MG63 (cell line): ENCODE results near the gene TXNRD2. TPM values are rescaled to one million over a fixed set of nuclear protein-coding genes. Genes with fewer than 3 reads are reported as not detected.
"Not testable (repeated sequence)": the region's sequence is repeated elsewhere in the genome, so short reads cannot be mapped to it uniquely, and the experiment has no call there.

Source experiments
- DNase-seq: peaks from one replicate; pipeline ENCODE4 v3.0.0-alpha.2; 2020
- H3K27me3 ChIP-seq: fragments of 250-450 bp; sonication (Bioruptor Pico); 2 replicates; pipeline ENCODE4 v1.5.1; 2020; ENCODE audit warnings: mild to moderate bottlenecking, moderate library complexity
- H3K36me3 ChIP-seq: fragments of 250-450 bp; sonication (Bioruptor Pico); 2 replicates; pipeline ENCODE4 v1.5.1; 2020; ENCODE audit warnings: mild to moderate bottlenecking, moderate library complexity
- H3K4me3 ChIP-seq: fragments of 250-450 bp; sonication (Bioruptor Pico); 2 replicates; pipeline ENCODE4 v1.5.1; 2020; ENCODE audit warnings: mild to moderate bottlenecking, moderate library complexity
- H3K9me3 ChIP-seq: fragments of 250-450 bp; sonication (Bioruptor Pico); 2 replicates; pipeline ENCODE4 v1.5.1; 2020; ENCODE audit warnings: mild to moderate bottlenecking, moderate library complexity
- total RNA-seq: library from RNA; depleted of rRNA; stranded (reverse); fragments of >200 nt; shearing (Covaris generic); gene quantifications from 2 replicates; pipeline ENCODE4 v1.2.3, GENCODE V29; 2014; ENCODE audit warnings: low replicate concordance

Gene TXNRD2
- total RNA-seq, 1 experiment from 2014 or later = 61.8 TPM

GRCh38 chr22:19844377-19845053 is 97.1 kb downstream of the TXNRD2 start:
- Histone ChIP-seq H3K27me3 (no peaks in the 10 kb centered on the region), H3K9me3 (no peaks in the 10 kb centered on the region), H3K36me3 (peaks cover 9% of the 10 kb centered on the region), H3K4me3 (no peak overlapping the region)
- DNase-seq = peak; percentile 96

GRCh38 chr22:19843857-19844376 is 97.7 kb downstream of the TXNRD2 start:
- DNase-seq = no peak
- H3K36me3 ChIP-seq = peaks cover 7% of the 10 kb centered on the region
- H3K27me3 ChIP-seq = no peaks in the 10 kb centered on the region
- no peaks in the 10 kb centered on the region for H3K9me3 ChIP-seq
- H3K4me3 ChIP-seq = no peak overlapping the region

- DNase-seq = no peak
- Histone ChIP-seq H3K9me3 (no peaks in the 10 kb centered on the region), H3K36me3 (peaks cover 7% of the 10 kb centered on the region)
Observed at GRCh38 chr22:19843107-19843856, 98.3 kb downstream of the TXNRD2 start.

GRCh38 chr22:19842393-19843106 is 99.1 kb downstream of the TXNRD2 start:
- no peak for DNase-seq
- Histone ChIP-seq H3K36me3 (peaks cover 7% of the 10 kb centered on the region), H3K9me3 (no peaks in the 10 kb centered on the region), H3K4me3 (no peak overlapping the region), H3K27me3 (no peaks in the 10 kb centered on the region)

More at GRCh38 chr22:19843107-19843856, 98.3 kb downstream of the TXNRD2 start:
- H3K27me3 ChIP-seq = no peaks in the 10 kb centered on the region
- H3K4me3 ChIP-seq = no peak overlapping the region

- Histone ChIP-seq H3K4me3 (no peak overlapping the region), H3K9me3 (no peaks in the 10 kb centered on the region), H3K36me3 (peaks cover under 1% of the 10 kb centered on the region), H3K27me3 (no peaks in the 10 kb centered on the region)
- DNase-seq = no peak
Observed at GRCh38 chr22:19841641-19842392, 99.8 kb downstream of the TXNRD2 start.

- no peaks in the 10 kb centered on the region for H3K27me3 ChIP-seq
- no peaks in the 10 kb centered on the region for H3K9me3 ChIP-seq
- DNase-seq = no peak
- H3K4me3 ChIP-seq = no peak overlapping the region
- H3K36me3 ChIP-seq = no peaks in the 10 kb centered on the region; the same call in 1 of the 2 replicates
Observed at GRCh38 chr22:19840955-19841640, 100.5 kb downstream of the TXNRD2 start.

- H3K36me3 ChIP-seq = no peaks in the 10 kb centered on the region; the same call in 1 of the 2 replicates
- H3K27me3 ChIP-seq = no peaks in the 10 kb centered on the region
- no peak overlapping the region for H3K4me3 ChIP-seq
- H3K9me3 ChIP-seq = no peaks in the 10 kb centered on the region
- no peak for DNase-seq
Observed at GRCh38 chr22:19840059-19840458, 101.6 kb downstream of the TXNRD2 start.

GRCh38 chr22:19837915-19838314 is 103.7 kb downstream of the TXNRD2 start:
- Histone ChIP-seq H3K27me3 (no peaks in the 10 kb centered on the region), H3K36me3 (peaks cover 6% of the 10 kb centered on the region; the same call in 1 of the 2 replicates), H3K4me3 (no peak overlapping the region), H3K9me3 (no peaks in the 10 kb centered on the region)
- DNase-seq = no peak

GRCh38 chr22:19836512-19836911 is 105.1 kb downstream of the TXNRD2 start:
- peaks cover 6% of the 10 kb centered on the region; the same call in 1 of the 2 replicates for H3K36me3 ChIP-seq
- H3K4me3 ChIP-seq = no peak overlapping the region
- H3K27me3 ChIP-seq = no peaks in the 10 kb centered on the region
- no peaks in the 10 kb centered on the region for H3K9me3 ChIP-seq
- no peak for DNase-seq

- no peak for DNase-seq
- Histone ChIP-seq H3K4me3 (no peak overlapping the region), H3K36me3 (peaks cover 6% of the 10 kb centered on the region; the same call in 1 of the 2 replicates), H3K9me3 (no peaks in the 10 kb centered on the region), H3K27me3 (no peaks in the 10 kb centered on the region)
Observed at GRCh38 chr22:19834599-19834998, 107.0 kb downstream of the TXNRD2 start.

GRCh38 chr22:19833327-19833726 is 108.3 kb downstream of the TXNRD2 start:
- H3K27me3 ChIP-seq, H3K9me3 ChIP-seq, H3K36me3 ChIP-seq, H3K4me3 ChIP-seq, DNase-seq: not testable (repeated sequence)

GRCh38 chr22:19832476-19833108 is 109.0 kb downstream of the TXNRD2 start:
- no peak for DNase-seq
- Histone ChIP-seq H3K9me3 (no peaks in the 10 kb centered on the region), H3K4me3 (no peak overlapping the region), H3K36me3 (peaks cover 6% of the 10 kb centered on the region; the same call in 1 of the 2 replicates), H3K27me3 (no peaks in the 10 kb centered on the region)

GRCh38 chr22:19831979-19832378 is 109.6 kb downstream of the TXNRD2 start:
- DNase-seq, H3K36me3 ChIP-seq, H3K27me3 ChIP-seq, H3K4me3 ChIP-seq, H3K9me3 ChIP-seq: not testable (repeated sequence)

- no peak for DNase-seq
- Histone ChIP-seq H3K9me3 (no peaks in the 10 kb centered on the region), H3K4me3 (no peak overlapping the region), H3K36me3 (peaks cover 6% of the 10 kb centered on the region), H3K27me3 (no peaks in the 10 kb centered on the region)
Observed at GRCh38 chr22:19831016-19831415, 110.6 kb downstream of the TXNRD2 start.

- H3K9me3 ChIP-seq = no peaks in the 10 kb centered on the region
- no peak overlapping the region for H3K4me3 ChIP-seq
- no peak for DNase-seq
- H3K36me3 ChIP-seq = no peaks in the 10 kb centered on the region; the same call in 1 of the 2 replicates
- no peaks in the 10 kb centered on the region for H3K27me3 ChIP-seq
Observed at GRCh38 chr22:19828035-19828401, 113.6 kb downstream of the TXNRD2 start.
